HUES64 (cell line): Measurements from ENCODE around the gene EIF4E1B.

Experiments
- H3K27ac ChIP-seq: 2 replicates; pipeline ENCODE4 v1.7.0; 2013; ENCODE audit warnings: low read depth, low read length, inconsistent platforms
- H3K27me3 ChIP-seq: 2 replicates; pipeline ENCODE4 v1.6.1; 2013; ENCODE audit warnings: mild to moderate bottlenecking, low read length; ENCODE audit not compliant: insufficient read depth
- H3K36me3 ChIP-seq: 2 replicates; pipeline ENCODE4 v1.6.1; 2013; ENCODE audit warnings: mild to moderate bottlenecking, low read length; ENCODE audit not compliant: insufficient read depth
- H3K4me1 ChIP-seq: 2 replicates; pipeline ENCODE4 v1.6.1; 2013; ENCODE audit warnings: mild to moderate bottlenecking, low read length, moderate library complexity; ENCODE audit not compliant: insufficient read depth
- H3K4me3 ChIP-seq: 2 replicates; pipeline ENCODE4 v1.5.1; 2013; ENCODE audit warnings: mild to moderate bottlenecking, low read length, moderate library complexity
- H3K9ac ChIP-seq: 2 replicates; pipeline ENCODE4 v1.6.1; 2013; ENCODE audit warnings: mild to moderate bottlenecking, low read depth, low read length
- H3K9me3 ChIP-seq: 2 replicates; pipeline ENCODE4 v1.6.1; 2013; ENCODE audit warnings: low read depth, low read length; ENCODE audit not compliant: insufficient read depth
- WGBS: fragments of 150-250, 120-280 bp; methylation state at CpG from one replicate; pipeline ENCODE4 v1.1.7; 2013; ENCODE audit warnings: missing lambda C conversion rate; 5-methylcytosine and 5-hydroxymethylcytosine counted together

EIF4E1B gene

DNA sequence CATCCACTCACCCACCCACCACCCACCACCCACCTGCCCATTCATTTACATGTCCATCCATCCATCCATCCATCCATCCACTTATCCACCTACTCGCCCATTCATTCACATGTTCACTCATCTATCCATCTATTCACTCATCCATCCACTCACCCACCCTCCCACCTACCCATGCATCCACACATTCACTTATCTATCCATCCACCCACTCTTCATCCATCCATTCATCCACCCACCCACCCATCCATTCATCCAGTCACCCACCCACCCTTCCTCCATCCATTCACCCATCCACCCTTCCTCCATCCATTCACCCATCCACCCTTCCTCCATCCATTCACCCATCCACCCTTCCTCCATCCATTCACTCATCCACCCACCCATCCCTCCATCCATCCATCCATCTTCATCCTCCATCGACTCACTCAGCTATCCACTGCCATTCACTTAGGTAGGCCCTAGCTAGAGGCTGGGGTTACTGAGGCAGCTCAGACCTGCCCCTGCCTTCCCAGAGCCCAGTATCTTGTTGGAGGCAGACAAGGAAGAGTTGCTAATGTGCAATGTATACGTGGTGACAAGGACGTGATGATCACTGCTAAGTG lies 29.5 kb downstream of the EIF4E1B start:
- H3K9ac ChIP-seq: no peak overlapping the region
- 75% methylated on average over 4 of the region's 4 CpGs for WGBS
- H3K9me3 ChIP-seq: no peaks in the 10 kb centered on the region
- no peak overlapping the region for H3K4me3 ChIP-seq
- H3K4me1 ChIP-seq: peaks cover 5% of the 10 kb centered on the region; the same call in 1 of the 2 replicates
- no peak overlapping the region for H3K27ac ChIP-seq
- H3K27me3 ChIP-seq: no peaks in the 10 kb centered on the region
- peaks cover 9% of the 10 kb centered on the region; the same call in 1 of the 2 replicates for H3K36me3 ChIP-seq

GRCh38 chr5:176660530-176660859 lies 30.0 kb downstream of the EIF4E1B start:
- H3K4me3 ChIP-seq: no peak overlapping the region
- H3K27me3 ChIP-seq: no peaks in the 10 kb centered on the region
- WGBS: 19% methylated on average over 1 of the region's 1 CpG
- peaks cover 5% of the 10 kb centered on the region; the same call in 1 of the 2 replicates for H3K4me1 ChIP-seq
- no peaks in the 10 kb centered on the region for H3K9me3 ChIP-seq
- no peak overlapping the region for H3K9ac ChIP-seq
- no peak overlapping the region for H3K27ac ChIP-seq
- H3K36me3 ChIP-seq: peaks cover 9% of the 10 kb centered on the region; the same call in 1 of the 2 replicates

GRCh38 chr5:176660860-176661641 lies 30.6 kb downstream of the EIF4E1B start:
- Histone ChIP-seq H3K4me3 (no peak overlapping the region), H3K9me3 (no peaks in the 10 kb centered on the region), H3K9ac (no peak overlapping the region), H3K27me3 (no peaks in the 10 kb centered on the region), H3K4me1 (peaks cover 5% of the 10 kb centered on the region; the same call in 1 of the 2 replicates), H3K27ac (no peak overlapping the region), H3K36me3 (peaks cover 9% of the 10 kb centered on the region; the same call in 1 of the 2 replicates)
- WGBS: 62% methylated on average over 33 of the region's 33 CpGs

- no peak overlapping the region for H3K4me3 ChIP-seq
- H3K36me3 ChIP-seq: peaks cover 5% of the 10 kb centered on the region; the same call in 1 of the 2 replicates
- H3K4me1 ChIP-seq: peaks cover 5% of the 10 kb centered on the region; the same call in 1 of the 2 replicates
- no peaks in the 10 kb centered on the region for H3K27me3 ChIP-seq
- H3K9ac ChIP-seq: no peak overlapping the region
- no peak overlapping the region for H3K27ac ChIP-seq
- 97% methylated on average over 10 of the region's 10 CpGs for WGBS
- H3K9me3 ChIP-seq: no peaks in the 10 kb centered on the region
Measured at GRCh38 chr5:176661676-176662075, 31.2 kb downstream of the EIF4E1B start.

- Histone ChIP-seq H3K9ac (no peak overlapping the region), H3K4me1 (peaks cover 5% of the 10 kb centered on the region; the same call in 1 of the 2 replicates), H3K27me3 (no peaks in the 10 kb centered on the region), H3K36me3 (no peaks in the 10 kb centered on the region), H3K4me3 (no peak overlapping the region), H3K9me3 (no peaks in the 10 kb centered on the region), H3K27ac (no peak overlapping the region)
- 93% methylated on average over 21 of the region's 21 CpGs for WGBS
Measured at GRCh38 chr5:176662371-176663333, 32.2 kb downstream of the EIF4E1B start.

- Histone ChIP-seq H3K9me3 (no peaks in the 10 kb centered on the region), H3K27me3 (no peaks in the 10 kb centered on the region), H3K36me3 (no peaks in the 10 kb centered on the region), H3K9ac (no peak overlapping the region), H3K4me1 (peaks cover 5% of the 10 kb centered on the region; the same call in 1 of the 2 replicates), H3K4me3 (no peak overlapping the region), H3K27ac (no peak overlapping the region)
- 95% methylated on average over 10 of the region's 10 CpGs for WGBS
Measured at GRCh38 chr5:176663566-176663965, 33.1 kb downstream of the EIF4E1B start.

DNA sequence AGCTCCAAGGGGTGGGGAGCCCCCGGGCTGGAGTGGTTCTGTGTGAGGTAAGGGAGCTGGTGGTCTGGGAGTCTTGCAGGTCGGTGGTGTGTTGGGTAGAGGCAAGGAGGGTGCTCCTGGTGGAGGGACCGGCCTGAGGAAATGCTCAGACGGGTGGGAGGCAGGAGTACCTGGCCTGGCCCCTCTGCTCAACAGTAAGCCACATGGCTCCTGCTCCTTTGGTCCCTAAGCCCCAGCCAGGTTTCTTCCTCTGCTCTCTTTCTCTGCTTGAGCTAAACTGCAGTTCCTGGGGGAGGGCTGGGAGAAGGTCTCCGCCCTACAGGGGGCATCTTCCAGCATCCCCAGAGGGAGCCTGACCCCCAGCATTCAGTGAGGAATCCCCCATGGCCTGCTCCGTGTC lies 34.0 kb downstream of the EIF4E1B start:
- 52% methylated on average over 6 of the region's 6 CpGs for WGBS
- Histone ChIP-seq H3K4me1 (peaks cover 5% of the 10 kb centered on the region; the same call in 1 of the 2 replicates), H3K36me3 (no peaks in the 10 kb centered on the region), H3K9me3 (no peaks in the 10 kb centered on the region), H3K27ac (no peak overlapping the region), H3K4me3 (no peak overlapping the region), H3K9ac (no peak overlapping the region), H3K27me3 (no peaks in the 10 kb centered on the region)

- no peaks in the 10 kb centered on the region for H3K36me3 ChIP-seq
- H3K4me3 ChIP-seq: no peak overlapping the region
- peaks cover 5% of the 10 kb centered on the region; the same call in 1 of the 2 replicates for H3K4me1 ChIP-seq
- 65% methylated on average over 19 of the region's 19 CpGs for WGBS
- no peaks in the 10 kb centered on the region for H3K9me3 ChIP-seq
- no peak overlapping the region for H3K9ac ChIP-seq
- H3K27ac ChIP-seq: no peak overlapping the region
- no peaks in the 10 kb centered on the region for H3K27me3 ChIP-seq
Measured at GRCh38 chr5:176664886-176665285, 34.4 kb downstream of the EIF4E1B start.

- Histone ChIP-seq H3K27me3 (no peaks in the 10 kb centered on the region), H3K9me3 (no peaks in the 10 kb centered on the region)
- 91% methylated on average over 6 of the region's 6 CpGs for WGBS
Measured at GRCh38 chr5:176665517-176665916, 35.0 kb downstream of the EIF4E1B start.

DNA sequence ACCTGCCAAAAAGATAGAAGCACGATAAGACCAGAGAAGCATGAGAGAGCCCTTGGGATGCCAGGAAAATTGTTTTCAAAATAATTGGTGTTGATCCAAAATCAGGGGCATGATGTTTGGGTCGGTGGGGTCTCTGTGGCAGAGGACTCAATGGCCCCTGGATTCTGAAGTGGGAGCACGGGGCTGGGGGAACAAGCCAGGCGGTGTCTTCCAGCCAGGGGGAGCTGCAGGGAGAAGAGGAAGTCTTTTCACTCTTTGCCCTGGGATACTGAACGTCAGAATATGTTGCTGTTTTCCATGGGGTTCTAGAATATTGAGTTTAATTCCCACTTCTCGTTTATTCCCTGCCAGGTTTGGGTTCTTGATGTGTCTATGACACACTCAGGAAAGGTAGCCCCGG lies 37.2 kb downstream of the EIF4E1B start:
- H3K4me1 ChIP-seq: peaks cover 10% of the 10 kb centered on the region
- H3K27me3 ChIP-seq: no peaks in the 10 kb centered on the region
- no peaks in the 10 kb centered on the region for H3K9me3 ChIP-seq
- no peak overlapping the region for H3K9ac ChIP-seq
- H3K27ac ChIP-seq: no peak overlapping the region
- WGBS: 82% methylated on average over 7 of the region's 7 CpGs
- no peaks in the 10 kb centered on the region for H3K36me3 ChIP-seq
- no peak overlapping the region for H3K4me3 ChIP-seq

More at GRCh38 chr5:176665517-176665916, 35.0 kb downstream of the EIF4E1B start:
- Histone ChIP-seq H3K9ac (no peak overlapping the region), H3K4me1 (peaks cover 5% of the 10 kb centered on the region; the same call in 1 of the 2 replicates), H3K27ac (no peak overlapping the region), H3K4me3 (no peak overlapping the region), H3K36me3 (no peaks in the 10 kb centered on the region)
